Astrocyte of the hippocampus (primary cell): Measurements from ENCODE around the gene BCS1L.

Experiments used
- DNase-seq: peaks from one replicate; pipeline ENCODE4 v3.0.0; 2011; ENCODE audit warnings: low read depth, low spot score

Gene BCS1L

DNA sequence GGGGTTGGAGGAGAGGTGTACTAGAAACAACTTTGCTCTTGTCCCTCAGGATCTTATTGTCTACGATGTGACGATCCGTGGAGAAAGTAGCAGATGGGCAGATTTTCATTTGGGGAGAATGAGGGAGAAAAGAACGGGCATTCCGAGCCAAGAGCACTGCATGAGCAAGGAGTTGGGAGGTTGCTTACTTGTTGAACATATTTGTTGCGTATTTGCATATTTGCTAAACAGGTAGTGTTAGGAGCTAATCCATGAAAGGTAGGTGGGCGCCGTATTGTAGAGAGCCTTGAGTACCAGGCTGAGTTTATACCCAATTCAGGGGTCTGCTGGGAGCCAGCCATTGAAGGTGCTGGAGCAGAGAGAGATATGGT lies 490 bp downstream of the BCS1L start:
- DNase-seq: no peak

GRCh38 chr2:218662377-218662776 lies 2.9 kb downstream of the BCS1L start:
- DNase-seq: no peak

GRCh38 chr2:218662827-218663226 lies 3.3 kb downstream of the BCS1L start:
- DNase-seq: no peak

DNA sequence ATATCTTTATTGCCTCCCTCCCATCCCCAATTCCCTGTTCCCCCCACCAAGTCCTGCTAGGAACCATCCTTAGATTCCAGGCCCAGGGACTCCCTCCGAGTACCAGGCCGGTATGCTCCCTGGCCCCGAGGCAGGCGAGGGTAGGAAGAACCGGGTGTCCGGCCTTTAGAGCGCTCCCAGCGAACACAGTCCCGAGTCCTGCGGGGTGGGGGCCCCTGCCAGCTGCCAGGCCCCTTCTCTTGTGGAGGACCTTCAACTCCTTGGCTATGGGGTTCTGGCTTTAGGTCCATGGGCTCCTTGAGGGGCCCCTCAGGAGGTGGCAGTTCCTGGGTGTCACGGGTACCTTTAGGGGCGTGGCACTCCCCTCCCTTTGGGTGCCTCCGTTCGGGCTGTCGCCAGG lies 4.4 kb downstream of the BCS1L start:
- DNase-seq: no peak

DNA sequence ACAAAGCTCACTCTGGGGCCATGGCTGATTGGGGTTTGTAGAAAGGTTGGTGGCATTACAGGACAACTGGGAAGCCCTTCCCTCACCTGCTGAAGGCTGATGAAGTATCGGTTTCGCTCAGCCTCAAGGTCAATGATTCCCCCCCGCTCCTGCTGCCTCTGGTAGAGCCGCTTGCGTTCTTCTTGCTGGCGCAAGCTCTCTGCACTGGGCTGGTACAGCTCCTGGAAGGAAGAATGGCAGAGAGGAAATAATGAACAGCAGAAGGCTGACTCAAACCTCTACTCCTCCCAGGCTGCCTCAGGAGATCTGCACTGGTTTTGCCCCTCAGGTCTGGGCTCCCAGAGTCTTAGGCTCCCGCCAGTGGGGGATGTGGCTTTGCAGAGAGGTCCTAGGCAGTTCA lies 5.2 kb downstream of the BCS1L start:
- DNase-seq: no peak

GRCh38 chr2:218671097-218671653 lies 11.7 kb downstream of the BCS1L start:
- DNase-seq: no peak

DNA sequence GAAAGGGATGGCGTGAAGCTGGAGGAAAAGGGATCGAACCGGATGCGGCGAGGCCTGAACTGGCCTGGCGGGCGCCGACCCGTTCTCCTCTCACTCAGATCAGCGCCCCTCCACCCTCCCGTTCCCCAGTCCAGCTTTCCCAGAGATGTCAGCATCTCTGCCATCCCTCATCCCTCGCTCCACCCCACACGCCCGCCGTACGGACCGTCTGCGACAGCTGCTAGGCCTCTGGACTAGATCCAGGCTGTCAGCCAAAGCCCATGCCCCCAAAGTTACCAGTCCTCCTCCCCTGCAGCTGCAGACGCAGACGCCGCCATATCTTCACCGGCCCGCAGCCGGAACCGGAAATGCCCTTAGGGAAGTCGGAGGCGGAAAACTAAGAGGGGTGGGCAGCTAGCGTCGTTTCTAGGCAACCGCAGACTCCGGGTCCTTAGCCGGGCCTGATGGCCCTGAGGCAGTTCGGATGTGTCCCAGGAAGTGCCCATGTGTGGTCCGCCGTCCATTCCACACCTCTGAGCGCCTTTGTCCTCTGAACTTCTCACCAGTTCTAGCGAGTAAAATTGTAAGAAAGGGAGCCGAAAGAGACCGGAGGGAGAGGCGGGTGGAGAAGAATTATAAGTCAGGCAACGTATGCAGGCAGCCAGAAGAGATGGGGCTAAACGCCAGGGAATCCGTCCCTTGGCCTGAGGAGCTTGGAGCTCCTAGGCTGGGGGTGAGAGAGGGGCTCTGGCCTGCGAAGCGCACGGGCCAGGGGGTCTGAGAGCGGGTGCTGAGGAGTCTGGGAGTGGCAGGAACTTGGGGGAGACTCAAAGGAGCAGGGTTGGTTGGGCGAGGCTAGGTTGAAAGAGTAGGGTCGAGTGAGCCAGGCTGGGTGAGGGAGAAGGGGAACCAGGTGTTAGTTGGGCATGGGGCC lies 12.4 kb downstream of the BCS1L start, which contains the start of the genes RNF25 and STK36:
Gene RNF25, minus strand, starts transcription at position 349 of the 913 bp plus-strand sequence. Its CDS starts 32 bp downstream, at position 317.
Gene STK36, plus strand, starts transcription at position 433 of the 913 bp plus-strand sequence. CDS start 744 bp downstream, outside the sequence.
- DNase-seq: peak; percentile 96

- no peak for DNase-seq
These were observed 19.6 kb downstream of the BCS1L start for GRCh38 chr2:218679119-218679518.

DNA sequence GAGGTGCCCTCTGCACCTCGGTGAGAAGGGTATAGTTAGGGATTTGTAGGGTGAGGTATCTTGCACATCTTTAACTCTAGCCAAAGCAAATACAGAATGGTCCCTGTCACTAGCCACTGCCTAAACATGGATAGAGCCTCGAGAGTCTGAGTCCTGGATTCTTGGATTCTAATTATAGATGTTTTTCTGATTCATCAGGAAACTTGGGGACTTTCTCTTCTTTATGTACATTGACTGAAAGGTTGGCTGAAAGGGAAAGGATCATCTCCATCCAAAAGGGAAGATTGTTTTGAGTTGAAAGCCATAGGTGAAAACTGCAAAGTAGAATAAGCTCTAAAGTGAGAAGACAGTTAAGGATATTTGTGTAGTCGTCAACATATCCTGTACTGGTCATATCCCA lies 20.6 kb downstream of the BCS1L start:
- no peak for DNase-seq

DNA sequence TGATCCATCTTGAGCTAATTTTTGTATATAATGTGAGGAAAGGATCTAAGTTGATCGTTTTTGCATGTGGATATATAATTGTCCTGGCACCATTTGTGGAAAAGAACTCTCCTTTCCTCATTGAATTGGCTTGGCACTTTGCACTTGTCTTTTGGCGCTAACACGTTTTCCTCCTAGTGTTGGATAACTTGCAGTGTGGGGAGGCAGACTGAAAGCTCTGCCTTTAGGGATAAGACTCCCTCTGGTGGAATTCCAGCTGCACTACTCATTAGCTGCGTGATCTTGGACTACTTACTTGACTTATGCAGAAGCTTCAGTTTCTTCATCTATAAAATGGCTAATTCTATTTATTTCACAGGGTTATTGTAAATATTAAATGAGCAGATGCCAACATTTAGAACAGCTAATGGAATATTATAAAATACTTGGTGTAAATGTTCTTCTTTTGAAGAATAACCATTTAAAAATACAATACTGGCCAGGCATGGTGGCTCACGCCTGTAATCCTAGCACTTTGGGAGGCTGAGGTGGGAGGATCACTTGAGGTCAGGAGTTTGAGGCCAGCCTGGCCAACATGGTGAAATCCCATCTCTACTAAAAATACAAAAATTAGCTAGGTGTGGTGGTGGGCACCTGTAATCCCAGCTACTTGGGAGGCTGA lies 28.0 kb downstream of the BCS1L start:
- peak; percentile 87 for DNase-seq

DNA sequence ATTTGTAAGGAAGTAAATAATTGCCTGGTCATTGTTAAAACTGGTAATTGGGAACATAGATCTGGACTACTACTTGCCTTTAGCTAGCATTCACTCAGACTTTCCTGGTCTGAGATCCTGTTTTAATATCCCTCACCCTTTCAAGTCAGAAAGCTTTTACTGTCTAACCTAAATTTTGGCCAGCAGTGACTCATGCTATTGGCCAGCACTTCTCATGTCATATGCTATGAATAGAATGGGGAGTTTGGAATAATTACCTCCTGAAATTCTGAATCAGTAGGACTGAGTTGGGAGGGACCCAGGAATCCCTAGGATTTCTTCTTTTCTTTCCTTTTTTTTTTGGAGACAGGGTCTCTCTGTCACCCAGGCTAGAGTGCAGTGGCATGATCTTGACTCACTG lies 31.8 kb downstream of the BCS1L start:
- peak; percentile 52 for DNase-seq

DNA sequence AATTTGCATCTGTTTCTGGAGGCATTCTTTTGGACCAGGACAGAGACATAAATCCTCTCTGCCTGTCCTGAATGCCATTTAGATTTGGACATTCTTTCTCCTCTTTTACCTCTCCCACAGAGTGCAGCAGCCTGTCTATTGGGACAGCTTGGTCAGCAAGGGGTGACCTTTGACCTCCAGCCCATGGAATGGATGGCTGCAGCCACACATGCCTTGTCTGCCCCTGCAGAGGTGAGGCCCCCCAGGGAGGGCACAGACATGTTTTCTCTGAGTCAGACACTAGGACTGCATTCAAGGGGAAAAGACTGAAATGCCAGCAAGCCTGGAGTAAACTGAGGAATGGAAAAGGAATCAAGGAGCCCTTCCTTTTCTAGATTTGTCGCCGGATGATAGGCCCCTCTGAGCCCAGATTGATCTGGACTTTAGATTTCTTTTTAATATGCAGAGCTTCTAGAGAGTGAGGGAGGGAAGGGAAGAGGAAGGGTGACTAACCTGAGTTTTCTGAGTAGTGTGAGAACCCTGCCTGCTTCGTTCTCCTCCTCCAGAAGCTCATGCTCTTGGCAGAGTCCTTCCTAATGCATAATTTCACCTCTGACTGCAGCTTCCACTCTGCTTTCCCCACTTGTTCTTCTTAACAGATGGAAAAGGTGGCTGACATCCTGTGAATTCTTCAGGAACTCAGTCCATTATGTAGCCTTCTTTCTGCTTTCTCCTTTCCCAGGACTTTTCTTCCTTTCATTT lies 35.1 kb downstream of the BCS1L start:
- DNase-seq: peak; percentile 35

- no peak for DNase-seq
These were observed 39.4 kb downstream of the BCS1L start for GRCh38 chr2:218698885-218699284.

GRCh38 chr2:218701806-218702205 lies 42.3 kb downstream of the BCS1L start:
- peak; percentile 38 for DNase-seq

DNA sequence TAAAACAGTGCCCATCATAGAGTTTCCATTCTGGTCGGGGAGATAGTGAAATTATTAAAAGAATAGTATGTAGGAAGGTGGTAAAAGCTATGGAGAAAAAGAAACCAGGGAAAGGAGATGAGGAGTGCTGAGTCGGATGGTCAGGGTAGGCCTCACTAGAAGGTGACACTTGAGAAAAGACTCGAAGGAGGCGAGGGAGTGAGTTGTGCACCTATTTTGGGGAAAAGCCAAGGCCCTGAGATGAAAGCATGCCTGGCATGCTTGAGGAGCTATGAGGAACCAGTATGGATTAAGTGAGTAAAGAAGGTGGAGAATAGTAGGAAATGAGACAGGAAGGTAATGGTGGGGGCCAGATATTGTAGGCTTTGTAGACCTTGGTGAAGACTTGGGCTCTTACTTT lies 43.9 kb downstream of the BCS1L start:
- DNase-seq: no peak

GRCh38 chr2:218708086-218708485 lies 48.6 kb downstream of the BCS1L start:
- DNase-seq: no peak

DNA sequence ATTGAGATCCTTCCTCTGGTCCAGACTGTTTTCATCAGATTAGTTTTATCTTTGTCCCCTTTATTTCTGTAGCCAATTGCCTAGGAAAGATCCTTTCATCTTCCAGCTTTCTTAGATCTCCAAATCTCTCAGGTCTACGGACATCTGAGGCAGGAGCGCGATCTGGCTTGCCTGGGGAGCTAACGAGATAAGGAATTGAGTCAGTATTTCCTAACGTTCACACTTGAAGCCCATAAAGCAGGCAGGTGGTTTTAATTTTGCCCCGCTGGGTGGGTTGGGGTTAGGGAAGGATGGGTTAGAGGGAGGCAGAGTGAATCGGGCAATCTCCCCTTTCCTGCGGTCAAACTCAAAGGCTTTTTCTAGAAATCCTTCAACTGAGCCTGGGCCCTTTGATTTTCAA lies 50.4 kb downstream of the BCS1L start:
- DNase-seq: no peak

DNA sequence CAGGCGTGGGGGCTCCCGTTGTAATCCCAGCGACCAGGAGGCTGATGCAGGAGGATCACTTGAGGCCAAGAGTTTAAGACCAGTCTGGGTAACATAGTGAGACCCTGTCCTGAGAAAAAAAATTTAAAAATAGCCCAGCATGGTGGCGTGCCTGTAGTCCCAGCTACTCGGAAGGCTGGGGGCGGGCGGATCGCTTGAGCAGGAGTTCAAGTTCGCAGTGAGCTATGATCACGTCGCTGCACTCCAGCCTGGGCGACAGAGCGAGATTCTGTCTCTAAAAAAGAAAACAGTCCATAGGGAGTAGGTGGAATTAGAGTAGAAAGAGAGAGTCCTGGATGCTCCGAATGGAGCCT lies 50.8 kb downstream of the BCS1L start:
- no peak for DNase-seq

DNA sequence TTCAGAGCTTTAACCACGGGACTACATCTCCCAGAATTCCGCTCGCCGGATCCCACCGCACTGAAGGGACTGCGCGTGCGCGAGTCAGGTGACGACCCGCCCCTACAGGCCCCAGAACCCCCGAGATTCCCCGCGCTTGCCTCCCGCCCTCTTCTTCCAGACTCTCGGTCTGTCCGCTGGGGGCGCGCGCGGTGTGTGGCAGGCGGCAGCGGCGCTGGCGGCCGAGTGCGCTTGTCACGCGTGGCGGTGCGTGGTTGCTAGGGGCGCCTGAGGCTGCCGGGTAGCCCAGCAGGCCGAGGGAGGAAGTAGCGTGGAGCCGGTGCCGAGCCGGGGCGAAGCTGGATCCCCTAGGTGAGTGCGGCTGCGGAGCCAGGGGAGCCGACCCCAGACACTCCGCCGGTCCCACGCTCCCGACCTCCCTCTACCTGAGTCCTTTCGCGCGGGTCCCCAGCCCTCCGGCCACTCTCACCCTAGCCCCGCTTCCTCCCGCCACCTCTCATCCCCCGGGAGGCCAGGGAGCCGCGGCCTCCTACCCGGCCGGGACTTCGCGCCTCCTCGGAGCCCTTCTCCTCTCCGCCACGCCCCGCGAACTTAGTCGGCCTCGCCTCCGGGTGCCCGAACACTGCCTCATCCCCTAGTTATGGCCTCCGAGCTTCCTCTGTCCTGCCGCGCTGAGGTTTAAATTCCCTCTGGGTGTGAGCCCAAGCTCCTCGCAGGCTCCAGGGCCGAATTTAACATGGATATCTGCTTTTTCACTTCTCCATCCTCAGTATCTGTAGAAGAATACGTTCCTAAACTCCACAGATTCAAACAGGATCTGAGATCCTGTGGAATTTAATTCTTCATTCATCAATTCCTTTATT lies 51.4 kb downstream of the BCS1L start, which contains the start of gene TTLL4:
Gene TTLL4, plus strand, starts transcription at position 149 of the 863 bp plus-strand sequence. CDS start 26,842 bp downstream, outside the sequence.
- peak; percentile 99 for DNase-seq

GRCh38 chr2:218711550-218711929 lies 52.1 kb downstream of the BCS1L start:
- DNase-seq: peak; percentile 32
